Peyer's patch (tissue), 4 donors: ENCODE measurements around the gene IQCK. TPM values are rescaled to one million over a fixed set of nuclear protein-coding genes. Genes with fewer than 3 reads are reported as not detected.

Experiments
- DNase-seq, 3 donors: peaks; one replicate each; pipeline ENCODE4 v3.0.0-alpha.2; 2017 to 2019
- H3K27ac ChIP-seq, 4 donors: fragments of 200-600 bp; sonication (generic); one replicate each; pipeline ENCODE4 v1.5.1; 2016 to 2019
- H3K27me3 ChIP-seq, 2 donors: fragments of 200-600 bp; sonication (generic); one replicate each; pipeline ENCODE4 v1.5.1; 2019
- H3K36me3 ChIP-seq, 3 donors: fragments of 200-600 bp; sonication (generic); one replicate each; pipeline ENCODE4 v1.5.1; 2016 to 2019
- H3K4me1 ChIP-seq, 4 donors: fragments of 200-600 bp; sonication (generic); one replicate each; pipeline ENCODE4 v1.5.1; 2016 to 2019
- H3K4me3 ChIP-seq, 4 donors: fragments of 200-600 bp; sonication (generic); 1 replicate in 3 of 4; 2 replicates in 1 of 4; pipeline ENCODE4 v1.5.1; 2016 to 2019; ENCODE audit warnings: mild to moderate bottlenecking in 1 of 4
- H3K9me3 ChIP-seq, 4 donors: fragments of 200-600 bp; sonication (generic); one replicate each; pipeline ENCODE4 v1.5.1; 2016 to 2019; ENCODE audit warnings: mild to moderate bottlenecking in 1 of 4
- POLR2A ChIP-seq, 2 donors: fragments of 450-650 bp; IDR thresholded peaks; one replicate each; pipeline ENCODE4 v1.5.1; 2017; ENCODE audit warnings: antibody characterized with exemption in 2 of 2, mild to moderate bottlenecking in 2 of 2, moderate library complexity in 2 of 2
- total RNA-seq, 4 donors: library from RNA; depleted of rRNA; stranded (reverse); fragments of >200 nt; gene quantifications; one replicate each; pipeline ENCODE4 v1.1.0, GENCODE V29; 2016
- TF ChIP-seq, protein P1 (sequence below), 6 experiments: fragments of 450-650 bp in 4 of 6; fragments of 200-600 bp in 2 of 6; sonication (generic) in 1 of 6; IDR thresholded peaks; one replicate each; pipeline ENCODE4 v1.5.1; 2017 to 2019; ENCODE audit warnings: antibody characterized with exemption in 6 of 6, mild to moderate bottlenecking in 3 of 6, moderate library complexity in 1 of 6

The IQCK gene
- total RNA-seq, 4 donors from 2014 or later: 8.2 to 42.9 (median 10.3) TPM

- Histone ChIP-seq H3K27ac (peak overlapping the region in 1 of 4 donors; percentile 16), H3K4me3 (no peak overlapping the region), H3K4me1 (no peaks in the 10 kb centered on the region), H3K36me3 (no peaks in the 10 kb centered on the region), H3K9me3 (no peaks in the 10 kb centered on the region), H3K27me3 (no peaks in the 10 kb centered on the region)
- DNase-seq: no peak
- TF ChIP-seq, protein P1, sequence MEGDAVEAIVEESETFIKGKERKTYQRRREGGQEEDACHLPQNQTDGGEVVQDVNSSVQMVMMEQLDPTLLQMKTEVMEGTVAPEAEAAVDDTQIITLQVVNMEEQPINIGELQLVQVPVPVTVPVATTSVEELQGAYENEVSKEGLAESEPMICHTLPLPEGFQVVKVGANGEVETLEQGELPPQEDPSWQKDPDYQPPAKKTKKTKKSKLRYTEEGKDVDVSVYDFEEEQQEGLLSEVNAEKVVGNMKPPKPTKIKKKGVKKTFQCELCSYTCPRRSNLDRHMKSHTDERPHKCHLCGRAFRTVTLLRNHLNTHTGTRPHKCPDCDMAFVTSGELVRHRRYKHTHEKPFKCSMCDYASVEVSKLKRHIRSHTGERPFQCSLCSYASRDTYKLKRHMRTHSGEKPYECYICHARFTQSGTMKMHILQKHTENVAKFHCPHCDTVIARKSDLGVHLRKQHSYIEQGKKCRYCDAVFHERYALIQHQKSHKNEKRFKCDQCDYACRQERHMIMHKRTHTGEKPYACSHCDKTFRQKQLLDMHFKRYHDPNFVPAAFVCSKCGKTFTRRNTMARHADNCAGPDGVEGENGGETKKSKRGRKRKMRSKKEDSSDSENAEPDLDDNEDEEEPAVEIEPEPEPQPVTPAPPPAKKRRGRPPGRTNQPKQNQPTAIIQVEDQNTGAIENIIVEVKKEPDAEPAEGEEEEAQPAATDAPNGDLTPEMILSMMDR (IDR thresholded peaks at IDR 0.05): no peak
- TF ChIP-seq POLR2A (IDR thresholded peaks at IDR 0.05): no peak
These were observed 158.5 kb downstream of the IQCK start for GRCh38 chr16:19876501-19877059.

DNA sequence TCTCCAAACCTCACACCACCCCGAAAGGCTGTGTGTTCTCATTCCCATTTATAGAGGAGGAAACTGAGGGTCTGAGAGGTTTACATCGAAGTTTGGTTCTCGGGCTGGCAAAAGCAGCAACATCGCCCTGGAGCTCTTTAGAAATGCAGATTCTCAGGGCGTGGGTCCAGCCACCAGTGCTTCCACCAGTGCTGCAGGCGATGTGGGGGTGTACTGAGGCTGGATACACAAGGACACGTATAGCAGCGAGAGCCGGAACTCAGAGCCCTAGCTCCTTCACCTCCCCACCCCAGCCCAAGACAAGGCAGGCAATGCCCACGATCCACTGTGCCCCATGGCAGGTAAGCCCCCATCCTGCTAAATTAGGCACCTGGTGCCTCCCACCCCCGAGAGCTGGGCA, 160.7 kb downstream of the IQCK start:
- no peaks in the 10 kb centered on the region for H3K36me3 ChIP-seq
- peaks cover 0 to 4% (median 2%) of the 10 kb centered on the region in 4 donors for H3K4me1 ChIP-seq
- H3K4me3 ChIP-seq: no peak overlapping the region
- TF ChIP-seq, protein P1 (IDR thresholded peaks at IDR 0.05): no peak
- TF ChIP-seq POLR2A (IDR thresholded peaks at IDR 0.05): no peak
- no peak overlapping the region for H3K27ac ChIP-seq
- H3K9me3 ChIP-seq: no peaks in the 10 kb centered on the region
- H3K27me3 ChIP-seq: peaks cover 0 to 5% of the 10 kb centered on the region in 2 donors
- no peak for DNase-seq

DNA sequence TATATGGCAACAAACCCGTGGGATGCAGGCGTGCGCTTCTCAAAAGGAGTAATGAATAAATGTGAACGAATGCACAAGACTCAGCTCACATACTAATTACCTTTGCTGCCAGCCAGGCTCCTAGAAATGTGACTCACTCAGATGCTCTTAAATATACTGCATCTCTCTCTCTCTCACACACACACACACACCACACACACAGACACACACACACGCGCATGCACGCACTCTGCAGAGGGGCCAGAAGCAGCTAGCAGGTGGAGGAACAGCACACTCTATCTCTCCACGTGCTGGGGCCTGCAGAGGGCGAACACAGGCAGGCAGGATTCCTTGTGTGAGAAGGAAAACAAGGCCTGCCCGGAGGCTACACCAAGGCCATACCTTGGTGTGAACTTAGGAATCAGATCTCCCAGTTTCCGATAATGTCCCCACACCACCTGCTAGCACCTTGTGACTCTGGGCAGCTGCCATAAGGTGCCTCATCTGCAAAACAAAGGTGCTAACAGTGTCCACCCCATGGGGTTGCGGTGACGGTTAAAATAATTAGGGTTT, 161.2 kb downstream of the IQCK start:
- Histone ChIP-seq H3K27me3 (peaks cover 0 to 9% of the 10 kb centered on the region in 2 donors), H3K36me3 (no peaks in the 10 kb centered on the region), H3K9me3 (no peaks in the 10 kb centered on the region), H3K27ac (no peak overlapping the region), H3K4me1 (peaks cover 0 to 10% (median 6%) of the 10 kb centered on the region in 4 donors), H3K4me3 (no peak overlapping the region)
- TF ChIP-seq POLR2A (IDR thresholded peaks at IDR 0.05): no peak
- TF ChIP-seq, protein P1 (IDR thresholded peaks at IDR 0.05): no peak
- no peak for DNase-seq

GRCh38 chr16:19881028-19881427, 163.0 kb downstream of the IQCK start:
- peaks cover 0 to 9% of the 10 kb centered on the region in 2 donors for H3K27me3 ChIP-seq
- H3K36me3 ChIP-seq: no peaks in the 10 kb centered on the region
- no peak for DNase-seq
- no peak overlapping the region for H3K27ac ChIP-seq
- no peak overlapping the region for H3K4me3 ChIP-seq
- peaks cover 1 to 24% (median 16%) of the 10 kb centered on the region in 4 donors for H3K4me1 ChIP-seq
- TF ChIP-seq, protein P1 (IDR thresholded peaks at IDR 0.05): no peak
- no peak for TF ChIP-seq POLR2A (IDR thresholded peaks at IDR 0.05)
- no peaks in the 10 kb centered on the region for H3K9me3 ChIP-seq

GRCh38 chr16:19881783-19882182, 163.7 kb downstream of the IQCK start:
- H3K27ac ChIP-seq: no peak overlapping the region
- TF ChIP-seq, protein P1 (IDR thresholded peaks at IDR 0.05): no peak
- no peak for TF ChIP-seq POLR2A (IDR thresholded peaks at IDR 0.05)
- no peak overlapping the region for H3K4me3 ChIP-seq
- H3K27me3 ChIP-seq: peaks cover 0 to 9% of the 10 kb centered on the region in 2 donors
- H3K9me3 ChIP-seq: no peaks in the 10 kb centered on the region
- H3K36me3 ChIP-seq: no peaks in the 10 kb centered on the region
- H3K4me1 ChIP-seq: peaks cover 2 to 26% (median 16%) of the 10 kb centered on the region in 4 donors
- no peak for DNase-seq
